HG02798 (cell line): ENCODE data around the gene NAB2.
"Not testable (repeated sequence)": the region's sequence is repeated elsewhere in the genome, so short reads cannot be mapped to it uniquely, and the experiment has no call there.

Experiments
- ATAC-seq: cut with Tn5 transposase; IDR thresholded peaks from one replicate; pipeline ENCODE4 v1.9.1; 2021; ENCODE audit warnings: mild to moderate bottlenecking; ENCODE audit not compliant: unreplicated experiment, poor library complexity

NAB2 gene

GRCh38 chr12:57110104-57111030 lies 21.5 kb downstream of the NAB2 start:
- peak; percentile 46 for ATAC-seq

- peak; percentile 55 for ATAC-seq
Observed at GRCh38 chr12:57111031-57111734, 22.3 kb downstream of the NAB2 start, which contains the start of gene STAT6. Gene STAT6 (minus strand): TSS chr12:57111362. CDS start chr12:57108278, 3,084 bp downstream.

- ATAC-seq = no peak
Observed at GRCh38 chr12:57112492-57113294, 23.8 kb downstream of the NAB2 start.

- no peak for ATAC-seq
Observed at GRCh38 chr12:57116580-57117281, 27.8 kb downstream of the NAB2 start.

GRCh38 chr12:57118711-57119271 lies 29.9 kb downstream of the NAB2 start:
- no peak for ATAC-seq

- no peak for ATAC-seq
Observed at GRCh38 chr12:57119294-57120085, 30.6 kb downstream of the NAB2 start.

GRCh38 chr12:57120718-57121117 lies 31.8 kb downstream of the NAB2 start:
- not testable (repeated sequence) for ATAC-seq

- ATAC-seq = no peak
Observed at GRCh38 chr12:57123813-57124212, 34.9 kb downstream of the NAB2 start.

GRCh38 chr12:57124261-57124877 lies 35.5 kb downstream of the NAB2 start:
- ATAC-seq = peak; percentile 65

GRCh38 chr12:57126061-57126460 lies 37.1 kb downstream of the NAB2 start:
- no peak for ATAC-seq

- no peak for ATAC-seq
Observed at GRCh38 chr12:57126561-57126960, 37.6 kb downstream of the NAB2 start.

GRCh38 chr12:57127101-57127725 lies 38.3 kb downstream of the NAB2 start:
- no peak for ATAC-seq

- peak; percentile 47 for ATAC-seq
Observed at GRCh38 chr12:57127726-57128518, 39.0 kb downstream of the NAB2 start, which contains the start of gene LRP1. Gene LRP1 (plus strand): TSS chr12:57128483. CDS start chr12:57128965, 482 bp downstream.

GRCh38 chr12:57128519-57129247 lies 39.8 kb downstream of the NAB2 start:
- ATAC-seq = no peak

- ATAC-seq = no peak
Observed at GRCh38 chr12:57129321-57129842, 40.5 kb downstream of the NAB2 start.

- ATAC-seq = no peak
Observed at GRCh38 chr12:57129889-57130288, 41.0 kb downstream of the NAB2 start.
